Ishikawa (cell line): Measurements from ENCODE around the gene LYRM2.

Experiments used
- CEBPB ChIP-seq: IDR thresholded peaks from 2 replicates; pipeline ENCODE4 v1.6.1; 2012
- EGR1 ChIP-seq: IDR thresholded peaks from 2 replicates; pipeline ENCODE4 v1.6.1; 2012
- TAF1 ChIP-seq: IDR thresholded peaks from 2 replicates; pipeline ENCODE4 v1.6.1; 2012; ENCODE audit warnings: low read depth, mild to moderate bottlenecking
- YY1 ChIP-seq: IDR thresholded peaks from 2 replicates; pipeline ENCODE4 v1.6.1; 2012; ENCODE audit warnings: low read depth

- TF ChIP-seq YY1 (no peak), CEBPB (no peak), TAF1 (no peak), EGR1 (no peak)
These were observed 95.7 kb downstream of the LYRM2 start for GRCh38 chr6:89542866-89543265.
